ENCODE measurements around the gene MEF2D. TPM values are rescaled to one million over a fixed set of nuclear protein-coding genes. Genes with fewer than 3 reads are reported as not detected.

Gene MEF2D
- total and polyA plus RNA-seq, 2 donors (not counting 1 experiment from before 2014, with no cell fraction given): 65.6 to 128 TPM

DNA sequence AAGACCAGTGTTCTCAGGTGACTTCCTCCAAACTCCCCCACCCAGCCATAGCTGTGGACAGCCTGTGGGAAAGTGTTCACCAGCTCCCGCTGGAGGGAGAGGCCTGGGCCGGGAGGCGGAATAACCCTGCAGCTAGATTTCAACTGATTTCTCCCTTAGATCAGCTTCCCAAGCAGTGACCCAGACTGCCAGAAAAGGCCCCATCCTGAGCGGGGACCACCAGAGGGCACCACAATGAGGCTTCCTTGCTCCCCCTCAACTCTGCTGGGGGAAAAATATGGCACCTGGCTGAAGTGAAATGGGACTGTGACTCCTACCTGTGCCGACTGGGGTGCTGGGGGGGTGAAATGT is 80.7 kb downstream of the MEF2D start:
- intact Hi-C loops (cut with micrococcal nuclease): loop anchor here (2.0 kb wide), 1 partner anchor 19 kb away; no protein-coding TSS in a partner anchor
- Histone ChIP-seq H2AFZ (ENCODE audit: insufficient read depth, low read depth, low read length, poor library complexity, severe bottlenecking) (peak overlapping the region; percentile 78), H3K9ac (ENCODE audit: low read length) (peak overlapping the region; percentile 71), H3K4me2 (replicated peaks; ENCODE audit: low read depth, low read length, poor library complexity, severe bottlenecking) (peak overlapping the region; percentile 96), H4K20me1 (ENCODE audit: control insufficient read depth, insufficient read depth, low read length, poor library complexity, severe bottlenecking) (no peaks in the 10 kb centered on the region), H3K27ac (ENCODE audit: low read length in 2 of 2) (no peak overlapping the region), H3K4me3 (ENCODE audit: control extremely low read depth in 1 of 5, extremely low read depth in 1 of 5, insufficient read depth in 1 of 5, low read depth in 2 of 5, low read length in 4 of 5) (peak overlapping the region in 4 of 5 experiments; percentile 41 to 65 (median 61)), H3K4me1 (ENCODE audit: control insufficient read depth in 2 of 2, insufficient read depth in 2 of 2, low read length in 2 of 2) (peaks cover 27 to 29% of the 10 kb centered on the region in 2 donors), H3K27me3 (replicated peaks in 1 of 4; ENCODE audit: control extremely low read depth in 1 of 4, control insufficient read depth in 3 of 4, insufficient read depth in 4 of 4, low read length in 3 of 4) (peaks cover 0 to 82% (median 44%) of the 10 kb centered on the region in 4 experiments), H3K36me3 (replicated peaks in 1 of 2; ENCODE audit: control extremely low read depth in 1 of 2, control insufficient read depth in 1 of 2, extremely low read depth in 1 of 2, insufficient read depth in 2 of 2, low read length in 1 of 2) (no peaks in the 10 kb centered on the region), H3K9me3 (ENCODE audit: control extremely low read depth in 1 of 3, control insufficient read depth in 2 of 3, insufficient read depth in 1 of 3, low read length in 2 of 3) (peaks cover 0 to 14% (median 0%) of the 10 kb centered on the region in 3 donors), H3K79me2 (ENCODE audit: control insufficient read depth, insufficient read depth, low read length) (no peaks in the 10 kb centered on the region)
- ChIA-PET POLR2A (no interaction called here), CTCF (interaction anchor here (0.6 to 2.9 kb wide), 10 partner anchors 9 to 189 kb away, joined by 3 to 18 read pairs (median 6); no protein-coding TSS in a partner anchor)
- WGBS (ENCODE audit: insufficient coverage): 43% methylated on average over 4 of the region's 5 CpGs
- peaks cover 83% of the 10 kb centered on the region for H3K27me3 Mint-ChIP-seq
- TF ChIP-seq EZH2 (IDR thresholded peaks at IDR 0.05; ENCODE audit: borderline replicate concordance, insufficient read depth, low read depth, low read length, poor library complexity, severe bottlenecking): no peak
- no peak for TF ChIP-seq CTCF (IDR thresholded peaks at IDR 0.05)
- peak; percentile 25 for ATAC-seq (ENCODE audit: low read depth)
- H3K9me3 Mint-ChIP-seq (ENCODE audit: insufficient read depth): no peaks in the 10 kb centered on the region
- DNase-seq: peak; percentile 70
- H3K27ac Mint-ChIP-seq: peak overlapping the region; percentile 37
- peak overlapping the region; percentile 92 for H3K4me3 Mint-ChIP-seq
- H3K4me1 Mint-ChIP-seq: peaks cover 28% of the 10 kb centered on the region

GRCh38 chr1:156418416-156419070 is 82.0 kb downstream of the MEF2D start:
- Histone ChIP-seq H2AFZ (ENCODE audit: insufficient read depth, low read depth, low read length, poor library complexity, severe bottlenecking) (no peak overlapping the region), H3K27ac (ENCODE audit: low read length in 2 of 2) (no peak overlapping the region), H3K27me3 (replicated peaks in 1 of 4; ENCODE audit: control extremely low read depth in 1 of 4, control insufficient read depth in 3 of 4, insufficient read depth in 4 of 4, low read length in 3 of 4) (peaks cover 0 to 81% (median 46%) of the 10 kb centered on the region in 4 experiments), H3K4me2 (replicated peaks; ENCODE audit: low read depth, low read length, poor library complexity, severe bottlenecking) (no peak overlapping the region), H4K20me1 (ENCODE audit: control insufficient read depth, insufficient read depth, low read length, poor library complexity, severe bottlenecking) (no peaks in the 10 kb centered on the region), H3K79me2 (ENCODE audit: control insufficient read depth, insufficient read depth, low read length) (no peaks in the 10 kb centered on the region), H3K9ac (ENCODE audit: low read length) (no peak overlapping the region), H3K9me3 (ENCODE audit: control extremely low read depth in 1 of 3, control insufficient read depth in 2 of 3, insufficient read depth in 1 of 3, low read length in 2 of 3) (peaks cover 0 to 14% (median 0%) of the 10 kb centered on the region in 3 donors), H3K36me3 (replicated peaks in 1 of 2; ENCODE audit: control extremely low read depth in 1 of 2, control insufficient read depth in 1 of 2, extremely low read depth in 1 of 2, insufficient read depth in 2 of 2, low read length in 1 of 2) (no peaks in the 10 kb centered on the region), H3K4me1 (ENCODE audit: control insufficient read depth in 2 of 2, insufficient read depth in 2 of 2, low read length in 2 of 2) (peaks cover 27 to 29% of the 10 kb centered on the region in 2 donors), H3K4me3 (ENCODE audit: control extremely low read depth in 1 of 5, extremely low read depth in 1 of 5, insufficient read depth in 1 of 5, low read depth in 2 of 5, low read length in 4 of 5) (no peak overlapping the region)
- ChIA-PET POLR2A (interaction anchor here (0.6 kb wide), 1 partner anchor 119 kb away, joined by 4 read pairs; no protein-coding TSS in a partner anchor), CTCF (interaction anchor here (1.3 to 2.9 kb wide), 6 partner anchors 8 to 190 kb away, joined by 3 to 18 read pairs (median 10); no protein-coding TSS in a partner anchor)
- WGBS (ENCODE audit: insufficient coverage): 100% methylated on average over 3 of the region's 12 CpGs
- Mint-ChIP-seq H3K4me1 (peaks cover 28% of the 10 kb centered on the region), H3K27ac (no peak overlapping the region), H3K27me3 (peaks cover 81% of the 10 kb centered on the region), H3K4me3 (no peak overlapping the region), H3K9me3 (ENCODE audit: insufficient read depth) (no peaks in the 10 kb centered on the region)
- DNase-seq (no peak), ATAC-seq (ENCODE audit: low read depth) (no peak)
- intact Hi-C loops (cut with micrococcal nuclease): no loop called here
- TF ChIP-seq CTCF (IDR thresholded peaks at IDR 0.05) (no peak), EZH2 (IDR thresholded peaks at IDR 0.05; ENCODE audit: borderline replicate concordance, insufficient read depth, low read depth, low read length, poor library complexity, severe bottlenecking) (no peak)
